Brain microvascular endothelial cell (primary cell): Measurements from ENCODE around the gene GNAS-AS1.

ENCODE experiments used
- DNase-seq: peaks from one replicate; pipeline ENCODE4 v3.0.0-alpha.2; 2020
- H3K27ac ChIP-seq: fragments of 250-450 bp; sonication (Bioruptor Pico); 2 replicates; pipeline ENCODE4 v1.5.1; 2020; ENCODE audit warnings: mild to moderate bottlenecking, moderate library complexity
- H3K27me3 ChIP-seq: fragments of 250-450 bp; sonication (Bioruptor Pico); replicated peaks from 2 replicates; pipeline ENCODE4 v1.5.1; 2020; ENCODE audit warnings: mild to moderate bottlenecking
- H3K36me3 ChIP-seq: fragments of 250-450 bp; sonication (Bioruptor Pico); replicated peaks from 2 replicates; pipeline ENCODE4 v1.5.1; 2020; ENCODE audit warnings: mild to moderate bottlenecking
- H3K4me3 ChIP-seq: 2 replicates; pipeline ENCODE4 v1.5.1; 2011; ENCODE audit warnings: low read depth, mild to moderate bottlenecking, control low read depth, low read length, moderate library complexity
- CTCF ChIP-seq: IDR thresholded peaks from 2 replicates; pipeline ENCODE4 v1.5.1; 2011; ENCODE audit warnings: low read depth, mild to moderate bottlenecking, moderate library complexity, low read length, control low read depth, inconsistent platforms; ENCODE audit errors: missing control alignments
- in situ Hi-C: cut with HindIII; loops from 2 replicates; pipeline ENCODE4 v1.10.0; 2017; ENCODE audit warnings: low sequenced_read_pairs, low pct_ligation_motif_present

GNAS-AS1 gene

GRCh38 chr20:58883241-58883691 is 32.6 kb upstream of the GNAS-AS1 start:
- no peak for TF ChIP-seq CTCF
- DNase-seq: no peak
- in situ Hi-C loops: no loop called here
- Histone ChIP-seq H3K27me3 (no peaks in the 10 kb centered on the region), H3K27ac (no peak overlapping the region), H3K4me3 (no peak overlapping the region), H3K36me3 (no peaks in the 10 kb centered on the region)

GRCh38 chr20:58882704-58883089 is 32.0 kb upstream of the GNAS-AS1 start:
- H3K36me3 ChIP-seq: no peaks in the 10 kb centered on the region
- H3K27me3 ChIP-seq: no peaks in the 10 kb centered on the region
- in situ Hi-C loops: no loop called here
- no peak overlapping the region for H3K27ac ChIP-seq
- no peak for DNase-seq
- TF ChIP-seq CTCF: no peak
- H3K4me3 ChIP-seq: no peak overlapping the region

GRCh38 chr20:58880994-58881752 is 30.5 kb upstream of the GNAS-AS1 start:
- Histone ChIP-seq H3K4me3 (no peak overlapping the region), H3K27me3 (no peaks in the 10 kb centered on the region), H3K36me3 (no peaks in the 10 kb centered on the region), H3K27ac (no peak overlapping the region)
- DNase-seq: no peak
- in situ Hi-C loops: no loop called here
- TF ChIP-seq CTCF: peak; percentile 40

GRCh38 chr20:58880441-58880840 is 29.7 kb upstream of the GNAS-AS1 start:
- no peak for DNase-seq
- no peak for TF ChIP-seq CTCF
- Histone ChIP-seq H3K4me3 (no peak overlapping the region), H3K27me3 (no peaks in the 10 kb centered on the region), H3K36me3 (no peaks in the 10 kb centered on the region), H3K27ac (no peak overlapping the region)
- in situ Hi-C loops: no loop called here

- no peaks in the 10 kb centered on the region for H3K27me3 ChIP-seq
- H3K27ac ChIP-seq: no peak overlapping the region
- H3K4me3 ChIP-seq: no peak overlapping the region
- no peak for TF ChIP-seq CTCF
- H3K36me3 ChIP-seq: no peaks in the 10 kb centered on the region
- DNase-seq: no peak
- in situ Hi-C loops: no loop called here
Measured at GRCh38 chr20:58878399-58878798, 27.7 kb upstream of the GNAS-AS1 start.

- no peak for DNase-seq
- in situ Hi-C loops: no loop called here
- Histone ChIP-seq H3K27ac (no peak overlapping the region), H3K36me3 (no peaks in the 10 kb centered on the region), H3K27me3 (no peaks in the 10 kb centered on the region), H3K4me3 (no peak overlapping the region)
- no peak for TF ChIP-seq CTCF
Measured at GRCh38 chr20:58877976-58878360, 27.3 kb upstream of the GNAS-AS1 start.
